HEK293 (cell line): ENCODE results near the gene GPHN.

Source experiments
- CTCF ChIP-seq: fragments of 450-650 bp; formaldehyde crosslinking; IDR thresholded peaks from 2 replicates; pipeline ENCODE4 v1.5.1; 2016; ENCODE audit warnings: missing biosample characterization, missing genetic modification characterization
- PBX3 ChIP-seq: sonication (generic); formaldehyde crosslinking; IDR thresholded peaks from 2 replicates; pipeline ENCODE4 v1.8.1; 2022; ENCODE audit warnings: mild to moderate bottlenecking, moderate library complexity, missing genetic modification reagents
- RBAK ChIP-seq: fragments of 450-650 bp; formaldehyde crosslinking; IDR thresholded peaks from 2 replicates; pipeline ENCODE4 v1.5.1; 2016; ENCODE audit warnings: missing biosample characterization, missing genetic modification characterization
- REST ChIP-seq: fragments of 450-650 bp; formaldehyde crosslinking; IDR thresholded peaks from 2 replicates; pipeline ENCODE4 v1.5.1; 2016; ENCODE audit warnings: missing biosample characterization, missing genetic modification characterization
- TCF7L2 ChIP-seq: IDR thresholded peaks from 2 replicates; pipeline ENCODE4 v1.6.1; 2011; ENCODE audit warnings: low read depth, mild to moderate bottlenecking, inconsistent platforms, low read length, moderate library complexity, borderline replicate concordance
- ZNF23 ChIP-seq: fragments of 450-650 bp; formaldehyde crosslinking; IDR thresholded peaks from 2 replicates; pipeline ENCODE4 v1.5.1; 2016; ENCODE audit warnings: missing biosample characterization, missing genetic modification characterization, borderline replicate concordance
- ZNF747 ChIP-seq: fragments of 450-650 bp; formaldehyde crosslinking; IDR thresholded peaks from 2 replicates; pipeline ENCODE4 v1.5.1; 2016; ENCODE audit warnings: missing biosample characterization, missing genetic modification characterization

GRCh38 chr14:66619952-66620351 lies 112.0 kb downstream of the GPHN start:
- TF ChIP-seq ZNF23 (tag by site-specific recombination), result no peak
- no peak for TF ChIP-seq CTCF (tag by site-specific recombination)
- TF ChIP-seq REST, result no peak
- no peak for TF ChIP-seq RBAK (tag by site-specific recombination)
- no peak for TF ChIP-seq TCF7L2
- no peak for TF ChIP-seq PBX3
- no peak for TF ChIP-seq ZNF747 (tag by site-specific recombination)
